Measurements from ENCODE around the gene VPS13D. TPM values are rescaled to one million over a fixed set of nuclear protein-coding genes. Genes with fewer than 3 reads are reported as not detected.
"Not testable (repeated sequence)": the region's sequence is repeated elsewhere in the genome, so short reads cannot be mapped to it uniquely, and the experiment has no call there.

Gene VPS13D
- total RNA-seq, 1 experiment from 2014 or later = 33.1 TPM

DNA sequence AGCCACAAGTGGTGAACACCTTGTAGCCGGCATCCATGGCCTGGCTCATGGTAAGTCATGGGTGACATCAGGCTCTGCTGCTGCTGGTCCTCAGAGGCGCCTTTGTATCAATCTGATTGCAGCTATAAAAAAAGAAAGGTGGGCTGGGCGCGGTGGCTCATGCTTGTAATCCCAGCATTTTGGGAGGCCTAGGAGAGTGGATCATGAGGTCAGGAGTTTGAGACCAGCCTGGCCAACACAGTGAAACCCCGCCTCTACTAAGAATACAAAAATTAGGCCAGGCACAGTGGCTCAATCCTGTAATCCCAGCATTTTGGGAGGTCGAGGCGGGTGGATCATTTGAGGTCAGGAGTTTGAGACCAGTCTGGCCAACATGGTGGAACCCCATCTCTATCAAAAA is 226.3 kb downstream of the VPS13D start:
- CTCF ChIA-PET; H3K9me3 ChIP-seq (ENCODE audit: control insufficient read depth, insufficient read depth, low read depth, low read length); POLR2A ChIA-PET; H3K27me3 ChIP-seq (ENCODE audit: control insufficient read depth, insufficient read depth, low read length); in situ Hi-C loops (cut with HindIII; ENCODE audit: low pct_unique_long_range_greater_than_20kb, low sequenced_read_pairs); ATAC-seq; H3K36me3 ChIP-seq (ENCODE audit: control insufficient read depth, insufficient read depth, low read length); DNase-seq (ENCODE audit: low read depth, low spot score); H3K4me3 ChIP-seq (ENCODE audit: low read depth in 2 of 2, low read length in 2 of 2); BruUV-seq (replicated peaks); intact Hi-C loops (cut with micrococcal nuclease; ENCODE audit: unreplicated experiment): not testable (repeated sequence)
- peak overlapping the region; percentile 84 for H3K27ac ChIP-seq (ENCODE audit: low read length)
- H3K4me1 ChIP-seq (ENCODE audit: control insufficient read depth, insufficient read depth, low read length) = peaks cover 33% of the 10 kb centered on the region

- BruUV-seq (replicated peaks) = no TSS peak
- DNase-seq (ENCODE audit: low read depth, low spot score) = no peak
- Histone ChIP-seq H3K4me3 (ENCODE audit: low read depth in 2 of 2, low read length in 2 of 2) (no peak overlapping the region), H3K4me1 (ENCODE audit: control insufficient read depth, insufficient read depth, low read length) (peaks cover 35% of the 10 kb centered on the region), H3K9me3 (ENCODE audit: control insufficient read depth, insufficient read depth, low read depth, low read length) (no peaks in the 10 kb centered on the region), H3K27ac (ENCODE audit: low read length) (peak overlapping the region; percentile 57; the same call in 1 of the 2 replicates), H3K27me3 (ENCODE audit: control insufficient read depth, insufficient read depth, low read length) (no peaks in the 10 kb centered on the region), H3K36me3 (ENCODE audit: control insufficient read depth, insufficient read depth, low read length) (no peaks in the 10 kb centered on the region)
- ChIA-PET POLR2A (no interaction called here), CTCF (no interaction called here)
- TF ChIP-seq SIN3A (IDR thresholded peaks at IDR 0.05; ENCODE audit: borderline replicate concordance, insufficient read depth, low read depth, low read length) = no peak
- ATAC-seq = peak; percentile 41; the same call in 1 of the 2 replicates
- intact Hi-C loops (cut with micrococcal nuclease; ENCODE audit: unreplicated experiment) = no loop called here
- in situ Hi-C loops (cut with HindIII; ENCODE audit: low pct_unique_long_range_greater_than_20kb, low sequenced_read_pairs) = no loop called here
These were observed 227.1 kb downstream of the VPS13D start for GRCh38 chr1:12456979-12457378.

DNA sequence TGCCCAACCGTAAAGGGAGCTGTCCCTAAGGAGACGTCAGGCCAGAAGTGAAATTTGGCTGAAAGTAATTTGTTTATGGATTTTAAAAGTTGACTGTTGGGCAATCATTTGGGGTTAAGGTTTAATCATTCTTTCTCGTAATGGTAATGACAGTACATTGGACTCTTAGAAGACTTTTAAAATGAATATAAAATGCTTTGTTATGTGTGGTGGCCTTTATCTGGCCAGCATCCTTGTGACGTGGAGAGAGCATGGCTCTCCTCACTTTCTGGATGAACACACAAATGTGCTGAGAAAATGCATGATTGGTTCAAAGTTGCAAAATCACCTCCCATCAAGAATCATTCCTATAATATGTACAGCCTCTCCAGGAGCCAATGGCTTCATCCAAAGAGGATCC is 227.9 kb downstream of the VPS13D start:
- no TSS peak for BruUV-seq (replicated peaks)
- Histone ChIP-seq H3K4me3 (ENCODE audit: low read depth in 2 of 2, low read length in 2 of 2) (no peak overlapping the region), H3K9me3 (ENCODE audit: control insufficient read depth, insufficient read depth, low read depth, low read length) (no peaks in the 10 kb centered on the region), H3K27me3 (ENCODE audit: control insufficient read depth, insufficient read depth, low read length) (no peaks in the 10 kb centered on the region), H3K27ac (ENCODE audit: low read length) (peak overlapping the region; percentile 57; the same call in 1 of the 2 replicates), H3K4me1 (ENCODE audit: control insufficient read depth, insufficient read depth, low read length) (peaks cover 35% of the 10 kb centered on the region), H3K36me3 (ENCODE audit: control insufficient read depth, insufficient read depth, low read length) (no peaks in the 10 kb centered on the region)
- TF ChIP-seq SIN3A (IDR thresholded peaks at IDR 0.05; ENCODE audit: borderline replicate concordance, insufficient read depth, low read depth, low read length) (no peak), POLR2AphosphoS5 (IDR thresholded peaks at IDR 0.05; ENCODE audit: low read depth, low read length) (no peak), TCF7L2 (IDR thresholded peaks at IDR 0.05; ENCODE audit: low read depth, low read length) (no peak)
- TF ChIP-seq, protein P1, sequence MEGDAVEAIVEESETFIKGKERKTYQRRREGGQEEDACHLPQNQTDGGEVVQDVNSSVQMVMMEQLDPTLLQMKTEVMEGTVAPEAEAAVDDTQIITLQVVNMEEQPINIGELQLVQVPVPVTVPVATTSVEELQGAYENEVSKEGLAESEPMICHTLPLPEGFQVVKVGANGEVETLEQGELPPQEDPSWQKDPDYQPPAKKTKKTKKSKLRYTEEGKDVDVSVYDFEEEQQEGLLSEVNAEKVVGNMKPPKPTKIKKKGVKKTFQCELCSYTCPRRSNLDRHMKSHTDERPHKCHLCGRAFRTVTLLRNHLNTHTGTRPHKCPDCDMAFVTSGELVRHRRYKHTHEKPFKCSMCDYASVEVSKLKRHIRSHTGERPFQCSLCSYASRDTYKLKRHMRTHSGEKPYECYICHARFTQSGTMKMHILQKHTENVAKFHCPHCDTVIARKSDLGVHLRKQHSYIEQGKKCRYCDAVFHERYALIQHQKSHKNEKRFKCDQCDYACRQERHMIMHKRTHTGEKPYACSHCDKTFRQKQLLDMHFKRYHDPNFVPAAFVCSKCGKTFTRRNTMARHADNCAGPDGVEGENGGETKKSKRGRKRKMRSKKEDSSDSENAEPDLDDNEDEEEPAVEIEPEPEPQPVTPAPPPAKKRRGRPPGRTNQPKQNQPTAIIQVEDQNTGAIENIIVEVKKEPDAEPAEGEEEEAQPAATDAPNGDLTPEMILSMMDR (IDR thresholded peaks at IDR 0.05) = no peak
- TF ChIP-seq, protein P2, sequence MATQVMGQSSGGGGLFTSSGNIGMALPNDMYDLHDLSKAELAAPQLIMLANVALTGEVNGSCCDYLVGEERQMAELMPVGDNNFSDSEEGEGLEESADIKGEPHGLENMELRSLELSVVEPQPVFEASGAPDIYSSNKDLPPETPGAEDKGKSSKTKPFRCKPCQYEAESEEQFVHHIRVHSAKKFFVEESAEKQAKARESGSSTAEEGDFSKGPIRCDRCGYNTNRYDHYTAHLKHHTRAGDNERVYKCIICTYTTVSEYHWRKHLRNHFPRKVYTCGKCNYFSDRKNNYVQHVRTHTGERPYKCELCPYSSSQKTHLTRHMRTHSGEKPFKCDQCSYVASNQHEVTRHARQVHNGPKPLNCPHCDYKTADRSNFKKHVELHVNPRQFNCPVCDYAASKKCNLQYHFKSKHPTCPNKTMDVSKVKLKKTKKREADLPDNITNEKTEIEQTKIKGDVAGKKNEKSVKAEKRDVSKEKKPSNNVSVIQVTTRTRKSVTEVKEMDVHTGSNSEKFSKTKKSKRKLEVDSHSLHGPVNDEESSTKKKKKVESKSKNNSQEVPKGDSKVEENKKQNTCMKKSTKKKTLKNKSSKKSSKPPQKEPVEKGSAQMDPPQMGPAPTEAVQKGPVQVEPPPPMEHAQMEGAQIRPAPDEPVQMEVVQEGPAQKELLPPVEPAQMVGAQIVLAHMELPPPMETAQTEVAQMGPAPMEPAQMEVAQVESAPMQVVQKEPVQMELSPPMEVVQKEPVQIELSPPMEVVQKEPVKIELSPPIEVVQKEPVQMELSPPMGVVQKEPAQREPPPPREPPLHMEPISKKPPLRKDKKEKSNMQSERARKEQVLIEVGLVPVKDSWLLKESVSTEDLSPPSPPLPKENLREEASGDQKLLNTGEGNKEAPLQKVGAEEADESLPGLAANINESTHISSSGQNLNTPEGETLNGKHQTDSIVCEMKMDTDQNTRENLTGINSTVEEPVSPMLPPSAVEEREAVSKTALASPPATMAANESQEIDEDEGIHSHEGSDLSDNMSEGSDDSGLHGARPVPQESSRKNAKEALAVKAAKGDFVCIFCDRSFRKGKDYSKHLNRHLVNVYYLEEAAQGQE (IDR thresholded peaks at IDR 0.05; ENCODE audit: insufficient read depth in 1 of 2, low read depth in 2 of 2, low read length in 1 of 2) = no peak
- in situ Hi-C loops (cut with HindIII; ENCODE audit: low pct_unique_long_range_greater_than_20kb, low sequenced_read_pairs) = no loop called here
- intact Hi-C loops (cut with micrococcal nuclease; ENCODE audit: unreplicated experiment) = no loop called here
- CTCF ChIA-PET = no interaction called here
- POLR2A ChIA-PET = no interaction called here
- ATAC-seq (no peak), DNase-seq (ENCODE audit: low read depth, low spot score) (no peak)

Measured in Panc1 (cell line).